ENCODE measurements around the gene XRCC1. TPM values are rescaled to one million over a fixed set of nuclear protein-coding genes. Genes with fewer than 3 reads are reported as not detected.

Gene XRCC1
- total and polyA plus RNA-seq, 11 donors = 11.2 to 21.3 (median 16.6) TPM

GRCh38 chr19:43495082-43495481 is 80.2 kb downstream of the XRCC1 start:
- no peak overlapping the region for H3K27ac ChIP-seq
- ATAC-seq (no peak), DNase-seq (no peak)
- no peaks in the 10 kb centered on the region for H3K27me3 ChIP-seq
- no peaks in the 10 kb centered on the region for H3K9me3 ChIP-seq
- H3K4me1 ChIP-seq = peaks cover 0 to 14% (median 7%) of the 10 kb centered on the region in 12 donors
- peaks cover 0 to 44% (median 31%) of the 10 kb centered on the region in 9 donors for H3K36me3 ChIP-seq
- WGBS, 4 donors = 79 to 86% (median 82%) methylated on average over 8 of the region's 8 CpGs
- intact Hi-C loops (cut with DNase I) = no loop called here
- H3K4me3 ChIP-seq = no peak overlapping the region
- TF ChIP-seq POLR2A (IDR thresholded peaks at IDR 0.05) = no peak
- TF ChIP-seq, protein P1, sequence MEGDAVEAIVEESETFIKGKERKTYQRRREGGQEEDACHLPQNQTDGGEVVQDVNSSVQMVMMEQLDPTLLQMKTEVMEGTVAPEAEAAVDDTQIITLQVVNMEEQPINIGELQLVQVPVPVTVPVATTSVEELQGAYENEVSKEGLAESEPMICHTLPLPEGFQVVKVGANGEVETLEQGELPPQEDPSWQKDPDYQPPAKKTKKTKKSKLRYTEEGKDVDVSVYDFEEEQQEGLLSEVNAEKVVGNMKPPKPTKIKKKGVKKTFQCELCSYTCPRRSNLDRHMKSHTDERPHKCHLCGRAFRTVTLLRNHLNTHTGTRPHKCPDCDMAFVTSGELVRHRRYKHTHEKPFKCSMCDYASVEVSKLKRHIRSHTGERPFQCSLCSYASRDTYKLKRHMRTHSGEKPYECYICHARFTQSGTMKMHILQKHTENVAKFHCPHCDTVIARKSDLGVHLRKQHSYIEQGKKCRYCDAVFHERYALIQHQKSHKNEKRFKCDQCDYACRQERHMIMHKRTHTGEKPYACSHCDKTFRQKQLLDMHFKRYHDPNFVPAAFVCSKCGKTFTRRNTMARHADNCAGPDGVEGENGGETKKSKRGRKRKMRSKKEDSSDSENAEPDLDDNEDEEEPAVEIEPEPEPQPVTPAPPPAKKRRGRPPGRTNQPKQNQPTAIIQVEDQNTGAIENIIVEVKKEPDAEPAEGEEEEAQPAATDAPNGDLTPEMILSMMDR (IDR thresholded peaks at IDR 0.05) = no peak

Other genes with a start within 250 kb of the XRCC1 start
- 1 to 10 TPM in 2 of 9 donors, under 1 TPM in 5, not detected in 2; 0.21 to 6.4 (median 0.60) TPM for gene CD177, start 221.8 kb downstream of the XRCC1 start, total RNA-seq
- under 1 TPM in 1 of 2 donors, not detected in 1; 0.14 TPM for gene CD177, start 221.8 kb downstream of the XRCC1 start, polyA plus RNA-seq
- not detected for gene TEX101, start 160.6 kb downstream of the XRCC1 start, total RNA-seq
- gene TEX101, start 160.6 kb downstream of the XRCC1 start, polyA plus RNA-seq = not detected
- under 1 TPM in 5 of 9 donors, not detected in 4; 0.21 to 0.77 (median 0.37) TPM for gene LYPD3, start 109.9 kb downstream of the XRCC1 start, total RNA-seq
- gene LYPD3, start 109.9 kb downstream of the XRCC1 start, polyA plus RNA-seq = under 1 TPM; 0.08 to 0.46 TPM
- 10 to 100 TPM in 1 of 9 donors, 1 to 10 TPM in 8; 2.4 to 11.6 (median 6.4) TPM for gene PHLDB3, start 70.8 kb downstream of the XRCC1 start, total RNA-seq
- gene PHLDB3, start 70.8 kb downstream of the XRCC1 start, polyA plus RNA-seq = 1 to 10 TPM; 4.3 to 5.7 TPM
- gene ETHE1, start 48.3 kb downstream of the XRCC1 start, total RNA-seq = 10 to 100 TPM in 8 of 9 donors, 1 to 10 TPM in 1; 9.0 to 27.6 (median 14.2) TPM
- gene ETHE1, start 48.3 kb downstream of the XRCC1 start, polyA plus RNA-seq = 10 to 100 TPM in 1 of 2 donors, 1 to 10 TPM in 1; 6.0 to 21.2 TPM
- gene ZNF575, start 42.3 kb downstream of the XRCC1 start, total RNA-seq = 1 to 10 TPM in 5 of 9 donors, under 1 TPM in 2, not detected in 2; 0.58 to 1.9 (median 1.3) TPM
- gene ZNF575, start 42.3 kb downstream of the XRCC1 start, polyA plus RNA-seq = under 1 TPM; 0.38 to 0.65 TPM
- gene PINLYP, start 274 bp upstream of the XRCC1 start, total RNA-seq = 1 to 10 TPM in 5 of 9 donors, under 1 TPM in 3, not detected in 1; 0.76 to 4.3 (median 1.1) TPM
- 1 to 10 TPM; 3.0 to 4.0 TPM for gene PINLYP, start 274 bp upstream of the XRCC1 start, polyA plus RNA-seq
- gene IRGQ, start 20.6 kb upstream of the XRCC1 start, total RNA-seq = 10 to 100 TPM; 21.1 to 36.1 (median 24.9) TPM
- 10 to 100 TPM in 1 of 2 donors, 1 to 10 TPM in 1; 7.4 to 11.9 TPM for gene IRGQ, start 20.6 kb upstream of the XRCC1 start, polyA plus RNA-seq
- 10 to 100 TPM in 7 of 9 donors, 1 to 10 TPM in 2; 9.0 to 17.6 (median 11.8) TPM for gene ZNF576, start 21.1 kb upstream of the XRCC1 start, total RNA-seq
- gene ZNF576, start 21.1 kb upstream of the XRCC1 start, polyA plus RNA-seq = 10 to 100 TPM in 1 of 2 donors, 1 to 10 TPM in 1; 8.9 to 22.4 TPM
- under 1 TPM in 7 of 9 donors, not detected in 2; 0.07 to 0.35 (median 0.16) TPM for gene SRRM5, start 36.6 kb upstream of the XRCC1 start, total RNA-seq
- under 1 TPM; 0.15 to 0.80 TPM for gene SRRM5, start 36.6 kb upstream of the XRCC1 start, polyA plus RNA-seq
- gene ZNF428, start 44.1 kb upstream of the XRCC1 start, total RNA-seq = 10 to 100 TPM; 25.1 to 40.4 (median 31.3) TPM
- gene ZNF428, start 44.1 kb upstream of the XRCC1 start, polyA plus RNA-seq = 10 to 100 TPM; 29.5 to 64.5 TPM
- gene CADM4, start 64.3 kb upstream of the XRCC1 start, total RNA-seq = 10 to 100 TPM in 2 of 9 donors, 1 to 10 TPM in 7; 4.6 to 13.2 (median 7.8) TPM
- 10 to 100 TPM; 10.7 to 12.2 TPM for gene CADM4, start 64.3 kb upstream of the XRCC1 start, polyA plus RNA-seq
- gene PLAUR, start 94.6 kb upstream of the XRCC1 start, total RNA-seq = 10 to 100 TPM in 2 of 9 donors, 1 to 10 TPM in 7; 2.3 to 44.1 (median 4.7) TPM
- gene PLAUR, start 94.6 kb upstream of the XRCC1 start, polyA plus RNA-seq = 10 to 100 TPM in 1 of 2 donors, 1 to 10 TPM in 1; 4.0 to 17.8 TPM
- gene IRGC, start 140.5 kb upstream of the XRCC1 start, total RNA-seq = not detected
- gene IRGC, start 140.5 kb upstream of the XRCC1 start, polyA plus RNA-seq = not detected
- 10 to 100 TPM in 6 of 9 donors, 1 to 10 TPM in 3; 5.8 to 27.7 (median 14.6) TPM for gene SMG9, start 179.4 kb upstream of the XRCC1 start, total RNA-seq
- gene SMG9, start 179.4 kb upstream of the XRCC1 start, polyA plus RNA-seq = 10 to 100 TPM; 15.6 to 19.9 TPM
- 1 to 10 TPM in 2 of 9 donors, under 1 TPM in 7; 0.15 to 3.7 (median 0.63) TPM for gene KCNN4, start 205.4 kb upstream of the XRCC1 start, total RNA-seq
- 1 to 10 TPM in 1 of 2 donors, under 1 TPM in 1; 0.46 to 1.1 TPM for gene KCNN4, start 205.4 kb upstream of the XRCC1 start, polyA plus RNA-seq
- 1 to 10 TPM in 8 of 9 donors, under 1 TPM in 1; 0.37 to 7.9 (median 1.4) TPM for gene LYPD5, start 226.9 kb upstream of the XRCC1 start, total RNA-seq
- 1 to 10 TPM in 1 of 2 donors, under 1 TPM in 1; 0.34 to 1.9 TPM for gene LYPD5, start 226.9 kb upstream of the XRCC1 start, polyA plus RNA-seq

Measured in heart left ventricle (tissue), 16 donors.